DND-41 (cell line): ENCODE measurements around the gene GTF3C5.

Experiments used
- ATAC-seq: fragments of 200-7000 bp; cut with Tn5 transposase; 3 replicates; pipeline ENCODE4 v1.9.1; 2021; ENCODE audit warnings: low read depth; ENCODE audit not compliant: insufficient read depth
- DNase-seq: peaks from one replicate; pipeline ENCODE4 v3.0.0-alpha.2; 2020
- H2AFZ ChIP-seq: 2 replicates; pipeline ENCODE4 v1.6.0; 2012; ENCODE audit warnings: low read depth, low read length
- H3K27ac ChIP-seq: 2 replicates; pipeline ENCODE4 v1.5.1; 2012; ENCODE audit warnings: low read length, inconsistent platforms
- H3K27me3 ChIP-seq: fragments of 200-600 bp; sonication (generic); 2 replicates; pipeline ENCODE4 v1.6.0; 2012; ENCODE audit warnings: low read length, mild to moderate bottlenecking, inconsistent platforms; ENCODE audit not compliant: insufficient read depth, poor library complexity
- H3K36me3 ChIP-seq: 2 replicates; pipeline ENCODE4 v1.5.1; 2012; ENCODE audit warnings: low read length, inconsistent platforms; ENCODE audit not compliant: insufficient read depth
- H3K4me1 ChIP-seq: 2 replicates; pipeline ENCODE4 v1.5.1; 2012; ENCODE audit warnings: mild to moderate bottlenecking, low read length; ENCODE audit not compliant: insufficient read depth
- H3K4me2 ChIP-seq: 2 replicates; pipeline ENCODE4 v1.6.0; 2012; ENCODE audit warnings: mild to moderate bottlenecking, moderate library complexity, low read length, inconsistent platforms; ENCODE audit not compliant: insufficient read depth
- H3K4me3 ChIP-seq, 2 experiments: fragments of 200-600 bp in 1 of 2; shearing (Covaris generic) in 1 of 2; 2 replicates each; pipeline ENCODE4 v1.5.1; 2012 to 2016; ENCODE audit warnings: inconsistent platforms in 2 of 2, low read length in 2 of 2, mild to moderate bottlenecking in 2 of 2, low read depth in 1 of 2, moderate library complexity in 1 of 2
- H3K79me2 ChIP-seq: 2 replicates; pipeline ENCODE4 v1.6.0; 2012; ENCODE audit warnings: low read length, inconsistent platforms; ENCODE audit not compliant: insufficient read depth
- H3K9ac ChIP-seq: 2 replicates; pipeline ENCODE4 v1.6.0; 2012; ENCODE audit warnings: low read depth, mild to moderate bottlenecking, inconsistent platforms, low read length, moderate library complexity
- H3K9me3 ChIP-seq: 2 replicates; pipeline ENCODE4 v1.5.1; 2012; ENCODE audit warnings: low read length, moderate library complexity, mild to moderate bottlenecking, inconsistent platforms; ENCODE audit not compliant: insufficient read depth, severe bottlenecking
- H4K20me1 ChIP-seq: 2 replicates; pipeline ENCODE4 v1.6.0; 2012; ENCODE audit warnings: low read length; ENCODE audit not compliant: insufficient read depth
- EZH2 ChIP-seq: IDR thresholded peaks from 3 replicates; pipeline ENCODE4 v1.6.1; 2012; ENCODE audit warnings: borderline replicate concordance, low read depth, mild to moderate bottlenecking, moderate library complexity, low read length, inconsistent platforms; ENCODE audit not compliant: severe bottlenecking
- TF ChIP-seq, protein P1 (sequence below): IDR thresholded peaks from 2 replicates; pipeline ENCODE4 v1.5.1; 2012; ENCODE audit warnings: borderline replicate concordance, low read length, moderate library complexity, mild to moderate bottlenecking; ENCODE audit not compliant: poor library complexity, severe bottlenecking; ENCODE audit errors: extremely low read depth

GTF3C5 gene

DNA sequence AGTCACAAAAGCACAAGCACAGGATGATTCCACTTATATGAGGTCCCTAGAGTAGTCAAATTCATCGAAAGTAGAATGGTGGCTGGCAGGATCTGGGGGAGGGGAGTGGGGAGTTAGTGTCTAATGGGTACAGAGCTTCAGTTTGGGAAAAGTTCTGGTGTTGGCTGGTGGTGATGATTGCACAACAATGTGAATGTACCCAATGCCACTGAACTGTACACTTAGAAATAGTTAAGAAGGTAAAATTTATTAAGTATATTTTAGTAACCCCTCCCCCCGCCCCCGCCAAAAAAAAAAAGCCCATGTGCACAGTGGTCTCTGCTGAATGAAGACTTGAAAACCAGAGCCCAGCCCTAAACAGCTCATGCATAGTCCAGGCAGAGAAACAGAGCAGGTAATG is 24.8 kb upstream of the GTF3C5 start:
- TF ChIP-seq, protein P1, sequence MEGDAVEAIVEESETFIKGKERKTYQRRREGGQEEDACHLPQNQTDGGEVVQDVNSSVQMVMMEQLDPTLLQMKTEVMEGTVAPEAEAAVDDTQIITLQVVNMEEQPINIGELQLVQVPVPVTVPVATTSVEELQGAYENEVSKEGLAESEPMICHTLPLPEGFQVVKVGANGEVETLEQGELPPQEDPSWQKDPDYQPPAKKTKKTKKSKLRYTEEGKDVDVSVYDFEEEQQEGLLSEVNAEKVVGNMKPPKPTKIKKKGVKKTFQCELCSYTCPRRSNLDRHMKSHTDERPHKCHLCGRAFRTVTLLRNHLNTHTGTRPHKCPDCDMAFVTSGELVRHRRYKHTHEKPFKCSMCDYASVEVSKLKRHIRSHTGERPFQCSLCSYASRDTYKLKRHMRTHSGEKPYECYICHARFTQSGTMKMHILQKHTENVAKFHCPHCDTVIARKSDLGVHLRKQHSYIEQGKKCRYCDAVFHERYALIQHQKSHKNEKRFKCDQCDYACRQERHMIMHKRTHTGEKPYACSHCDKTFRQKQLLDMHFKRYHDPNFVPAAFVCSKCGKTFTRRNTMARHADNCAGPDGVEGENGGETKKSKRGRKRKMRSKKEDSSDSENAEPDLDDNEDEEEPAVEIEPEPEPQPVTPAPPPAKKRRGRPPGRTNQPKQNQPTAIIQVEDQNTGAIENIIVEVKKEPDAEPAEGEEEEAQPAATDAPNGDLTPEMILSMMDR: no peak
- no peak for TF ChIP-seq EZH2
- H3K79me2 ChIP-seq: no peaks in the 10 kb centered on the region
- no peak overlapping the region for H3K4me3 ChIP-seq
- no peaks in the 10 kb centered on the region for H3K27me3 ChIP-seq
- no peaks in the 10 kb centered on the region for H3K36me3 ChIP-seq
- no peak overlapping the region for H3K4me2 ChIP-seq
- DNase-seq: no peak
- H3K9ac ChIP-seq: no peak overlapping the region
- no peaks in the 10 kb centered on the region for H3K9me3 ChIP-seq
- no peak overlapping the region for H2AFZ ChIP-seq
- no peak for ATAC-seq
- no peaks in the 10 kb centered on the region for H4K20me1 ChIP-seq
- no peaks in the 10 kb centered on the region for H3K4me1 ChIP-seq
- H3K27ac ChIP-seq: no peak overlapping the region

DNA sequence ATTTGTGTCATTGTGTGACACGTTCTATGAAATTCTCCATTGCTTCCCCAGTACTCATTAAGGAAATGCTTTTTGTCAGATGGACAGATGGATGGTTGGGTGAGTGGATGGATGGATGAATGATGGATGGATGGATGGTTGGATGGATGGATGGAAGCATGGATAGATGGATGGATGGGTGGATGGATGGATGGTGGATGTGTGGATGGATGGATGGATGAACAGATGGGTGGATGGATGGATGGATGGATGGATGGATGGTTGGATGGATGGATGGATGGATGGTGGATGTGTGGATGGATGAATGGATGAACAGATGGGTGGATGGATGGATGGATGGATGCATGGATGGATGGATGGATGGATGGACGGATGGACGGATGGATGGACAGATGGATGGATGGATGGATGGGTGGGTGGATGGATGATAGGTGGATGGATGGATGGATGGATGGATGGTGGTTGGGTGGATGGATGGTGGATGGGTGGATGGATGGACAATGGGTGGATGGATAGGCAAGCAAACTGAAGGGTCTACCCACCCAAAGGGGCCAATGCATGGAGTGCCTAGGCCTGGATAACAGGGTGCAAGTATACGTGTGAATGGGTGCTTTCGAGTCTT is 24.0 kb upstream of the GTF3C5 start:
- Histone ChIP-seq H3K9ac (no peak overlapping the region), H3K4me3 (no peak overlapping the region), H3K79me2 (no peaks in the 10 kb centered on the region), H3K27ac (no peak overlapping the region), H3K36me3 (no peaks in the 10 kb centered on the region), H3K4me2 (no peak overlapping the region), H3K4me1 (no peaks in the 10 kb centered on the region), H4K20me1 (no peaks in the 10 kb centered on the region), H3K27me3 (no peaks in the 10 kb centered on the region), H3K9me3 (no peaks in the 10 kb centered on the region), H2AFZ (no peak overlapping the region)
- ATAC-seq (no peak), DNase-seq (no peak)
- no peak for TF ChIP-seq EZH2
- TF ChIP-seq, protein P1: no peak

- no peaks in the 10 kb centered on the region for H3K27me3 ChIP-seq
Observed at GRCh38 chr9:133008406-133008805, 22.4 kb upstream of the GTF3C5 start.

More at GRCh38 chr9:133008406-133008805, 22.4 kb upstream of the GTF3C5 start:
- Histone ChIP-seq H3K4me2 (no peak overlapping the region), H3K27ac (no peak overlapping the region), H3K4me3 (no peak overlapping the region), H3K9me3 (no peaks in the 10 kb centered on the region), H3K9ac (no peak overlapping the region), H2AFZ (no peak overlapping the region), H3K36me3 (no peaks in the 10 kb centered on the region), H4K20me1 (no peaks in the 10 kb centered on the region), H3K79me2 (no peaks in the 10 kb centered on the region), H3K4me1 (no peaks in the 10 kb centered on the region)
- ATAC-seq (no peak), DNase-seq (no peak)
- TF ChIP-seq, protein P1: no peak
- no peak for TF ChIP-seq EZH2
